VCaP (cell line): ENCODE results near the gene TMEM219.

Source experiments
- H3K27ac ChIP-seq: fragments of 450-650 bp; 2 replicates; pipeline ENCODE4 v1.5.1; 2017
- TF ChIP-seq, protein P1 (sequence below): fragments of 450-650 bp; conservative IDR thresholded peaks from 2 replicates; pipeline ENCODE4 v1.5.1; 2017; ENCODE audit warnings: mild to moderate bottlenecking, moderate library complexity

The TMEM219 gene, protein sequence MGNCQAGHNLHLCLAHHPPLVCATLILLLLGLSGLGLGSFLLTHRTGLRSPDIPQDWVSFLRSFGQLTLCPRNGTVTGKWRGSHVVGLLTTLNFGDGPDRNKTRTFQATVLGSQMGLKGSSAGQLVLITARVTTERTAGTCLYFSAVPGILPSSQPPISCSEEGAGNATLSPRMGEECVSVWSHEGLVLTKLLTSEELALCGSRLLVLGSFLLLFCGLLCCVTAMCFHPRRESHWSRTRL

DNA sequence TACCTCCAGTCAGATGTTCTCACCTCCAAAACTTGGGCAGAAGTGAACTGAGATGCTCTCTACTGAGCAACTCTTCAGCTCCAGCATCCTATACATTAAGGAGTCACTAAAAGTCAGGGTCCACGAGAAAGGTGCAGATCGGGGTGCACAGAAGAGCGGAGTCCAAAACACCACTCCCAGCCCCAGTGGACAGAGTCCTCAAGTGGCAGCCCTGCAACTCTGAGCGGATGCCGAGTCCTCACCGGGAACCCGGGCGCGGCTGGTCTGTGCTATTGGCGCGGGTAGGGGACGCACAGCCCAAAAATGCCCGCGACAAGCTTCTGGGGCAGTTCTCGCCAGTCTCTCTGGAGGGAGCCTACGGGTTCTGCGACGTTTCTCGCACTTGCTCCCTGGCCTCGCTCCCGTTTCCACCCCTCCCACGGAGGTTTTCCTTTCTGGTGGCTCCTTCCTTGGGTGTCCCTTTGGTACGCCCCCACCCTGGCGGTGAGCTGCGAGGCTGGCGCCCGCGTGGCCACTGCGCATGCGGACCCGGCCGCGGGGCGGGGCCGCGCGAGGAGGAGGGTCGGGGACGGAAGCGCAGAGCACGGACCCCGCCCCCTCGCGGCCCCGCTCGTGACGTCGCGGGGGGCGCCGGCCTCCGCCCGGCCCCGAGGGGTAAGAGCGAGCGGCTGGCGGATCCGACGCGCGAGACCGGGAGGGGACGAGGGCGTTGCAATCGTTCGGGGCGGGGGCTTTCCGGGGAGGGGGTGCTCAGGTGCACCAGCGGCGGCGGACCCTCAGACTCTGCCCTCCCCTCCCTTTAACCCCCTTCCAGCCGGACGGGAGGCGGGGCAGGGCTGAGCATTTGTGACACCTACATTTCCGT is at the start of gene TMEM219:
TMEM219 (plus strand) TSS at position 601 of the 865 bp plus-strand sequence. CDS start 1,065 bp downstream, outside the sequence.
- peak within 1 kb of the TSS; percentile 73 for H3K27ac ChIP-seq

DNA sequence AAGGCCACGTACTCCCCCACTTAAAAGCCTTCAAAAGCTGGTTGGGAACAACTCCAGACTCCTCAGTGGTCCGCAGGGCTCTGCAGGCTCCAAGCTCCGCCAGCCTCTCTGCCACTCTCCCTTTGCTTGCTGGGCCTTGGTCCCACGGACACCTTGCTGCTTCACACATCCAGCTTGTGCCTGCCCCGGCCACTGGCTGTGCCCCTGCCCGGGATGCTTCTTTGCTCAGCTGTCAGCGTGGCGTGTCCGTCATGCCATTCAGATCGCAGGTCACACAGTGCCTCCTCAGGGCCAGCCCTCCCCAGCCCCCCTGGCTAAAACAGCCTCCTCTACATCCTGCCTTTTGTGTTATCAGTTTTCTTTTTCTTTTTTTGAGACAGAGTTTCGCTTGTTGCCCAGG is 49.8 kb upstream of the TMEM219 start:
- no peak overlapping the region for H3K27ac ChIP-seq
- TF ChIP-seq, protein P1, sequence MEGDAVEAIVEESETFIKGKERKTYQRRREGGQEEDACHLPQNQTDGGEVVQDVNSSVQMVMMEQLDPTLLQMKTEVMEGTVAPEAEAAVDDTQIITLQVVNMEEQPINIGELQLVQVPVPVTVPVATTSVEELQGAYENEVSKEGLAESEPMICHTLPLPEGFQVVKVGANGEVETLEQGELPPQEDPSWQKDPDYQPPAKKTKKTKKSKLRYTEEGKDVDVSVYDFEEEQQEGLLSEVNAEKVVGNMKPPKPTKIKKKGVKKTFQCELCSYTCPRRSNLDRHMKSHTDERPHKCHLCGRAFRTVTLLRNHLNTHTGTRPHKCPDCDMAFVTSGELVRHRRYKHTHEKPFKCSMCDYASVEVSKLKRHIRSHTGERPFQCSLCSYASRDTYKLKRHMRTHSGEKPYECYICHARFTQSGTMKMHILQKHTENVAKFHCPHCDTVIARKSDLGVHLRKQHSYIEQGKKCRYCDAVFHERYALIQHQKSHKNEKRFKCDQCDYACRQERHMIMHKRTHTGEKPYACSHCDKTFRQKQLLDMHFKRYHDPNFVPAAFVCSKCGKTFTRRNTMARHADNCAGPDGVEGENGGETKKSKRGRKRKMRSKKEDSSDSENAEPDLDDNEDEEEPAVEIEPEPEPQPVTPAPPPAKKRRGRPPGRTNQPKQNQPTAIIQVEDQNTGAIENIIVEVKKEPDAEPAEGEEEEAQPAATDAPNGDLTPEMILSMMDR: no peak

More for the DNA sequence above, at the start of gene TMEM219:
- TF ChIP-seq, protein P1: peak; percentile 18

DNA sequence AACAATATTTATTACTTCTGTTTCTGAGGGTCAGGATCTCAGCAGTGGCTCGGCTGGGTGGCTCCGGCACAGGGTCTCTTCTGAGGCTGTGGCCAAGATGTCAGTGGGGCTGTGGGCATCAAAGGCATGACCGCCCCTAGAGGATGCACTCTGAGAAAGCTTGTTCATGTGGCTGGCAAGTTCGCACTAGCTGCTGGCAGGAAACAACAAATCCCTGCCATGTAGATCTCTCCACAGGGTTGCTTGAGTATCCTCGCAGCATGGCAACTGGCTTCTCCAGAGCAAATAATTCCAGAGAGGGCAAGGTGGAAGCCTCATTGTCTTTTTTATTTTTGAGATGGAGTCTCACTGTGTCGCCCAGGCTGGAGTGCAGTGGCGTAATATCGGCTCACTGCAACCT is 48.4 kb upstream of the TMEM219 start:
- H3K27ac ChIP-seq: no peak overlapping the region
- TF ChIP-seq, protein P1: no peak

DNA sequence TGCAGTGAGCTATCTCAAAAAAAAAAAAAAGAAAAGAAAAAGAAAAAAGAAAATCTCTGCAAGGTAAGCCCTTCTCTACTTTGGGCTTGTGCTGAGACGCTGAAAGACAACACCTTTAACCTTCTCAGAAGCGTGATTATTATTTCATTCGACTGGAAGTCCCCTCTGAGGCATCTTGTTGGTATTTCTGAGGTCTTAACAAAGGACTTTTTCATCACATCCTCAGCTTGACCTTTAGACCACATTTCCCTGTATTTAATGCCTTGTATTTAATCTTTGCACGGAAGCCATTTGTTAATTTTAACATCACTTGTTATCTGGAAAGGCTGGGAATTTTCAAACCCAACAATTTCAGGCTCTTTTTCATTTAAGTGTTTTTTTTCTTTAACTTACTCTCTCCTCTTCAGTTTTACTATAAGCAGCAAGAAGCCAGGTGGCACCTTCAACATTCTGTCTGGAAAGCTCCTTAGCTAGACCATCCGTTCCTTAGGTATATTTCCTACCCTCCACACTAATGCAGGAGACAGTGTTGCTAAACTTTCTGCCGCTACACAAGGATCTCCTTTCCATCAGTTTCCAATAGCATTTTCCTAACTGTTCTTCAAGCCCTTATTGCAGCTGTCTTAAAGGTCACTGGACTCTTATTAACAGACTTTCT is 46.2 kb upstream of the TMEM219 start:
- no peak overlapping the region for H3K27ac ChIP-seq
- TF ChIP-seq, protein P1: no peak

DNA sequence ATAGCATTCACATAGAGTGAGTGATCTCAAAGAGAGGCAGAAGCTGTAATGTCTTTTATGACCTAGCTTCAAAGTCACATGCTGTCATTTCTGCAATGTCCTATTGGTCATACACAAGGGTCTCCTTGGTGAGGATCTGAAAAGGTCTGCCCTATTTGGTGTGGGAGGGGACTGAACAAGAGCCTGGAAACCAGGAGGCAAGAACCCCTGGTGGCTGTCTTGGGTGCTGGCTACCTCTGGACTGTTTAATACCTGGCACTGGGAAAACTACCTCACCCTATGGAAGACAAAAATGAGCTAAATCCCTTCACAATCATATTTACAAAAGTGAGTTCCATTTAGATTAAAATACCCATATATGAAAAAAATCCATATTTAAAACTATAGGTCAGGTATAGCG is 44.9 kb upstream of the TMEM219 start:
- no peak overlapping the region for H3K27ac ChIP-seq
- TF ChIP-seq, protein P1: no peak

DNA sequence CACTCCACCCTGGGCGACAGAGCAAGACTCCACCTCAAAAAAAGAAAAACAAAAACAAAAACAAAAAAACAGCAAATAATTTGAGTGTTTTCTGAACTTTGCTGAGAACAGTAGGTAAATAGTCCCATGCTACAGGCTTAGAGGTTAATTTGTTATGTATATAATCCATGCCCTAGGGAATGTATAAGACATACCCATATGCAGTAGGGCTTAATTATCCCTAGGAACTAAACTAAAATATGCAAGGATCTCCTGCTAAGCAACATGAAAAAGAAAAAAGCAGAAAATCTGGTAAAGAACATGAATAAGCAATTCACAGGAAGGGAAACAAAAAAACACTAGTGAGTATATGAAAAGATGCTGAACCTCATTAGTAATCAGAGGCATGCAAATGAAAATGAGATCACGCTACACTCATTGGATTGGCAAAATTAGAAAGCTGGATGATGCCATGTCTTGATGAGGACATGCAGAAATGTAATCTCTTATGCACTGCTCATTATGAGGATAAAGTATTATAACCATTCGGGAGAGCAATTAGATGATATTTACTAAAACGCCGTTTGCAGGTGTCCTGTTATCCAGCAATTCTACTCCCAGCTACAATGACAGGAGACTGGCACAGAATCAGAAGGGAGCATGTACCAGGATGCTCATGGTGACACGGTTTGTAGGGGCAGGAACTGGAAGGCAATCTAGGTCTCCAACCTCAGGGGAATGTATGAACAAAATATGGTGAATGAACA is 41.4 kb upstream of the TMEM219 start:
- H3K27ac ChIP-seq: peak overlapping the region; percentile 33; the same call in 1 of the 2 replicates
- TF ChIP-seq, protein P1: no peak
